Measurements from ENCODE around the gene DYNC1I1.

DNA sequence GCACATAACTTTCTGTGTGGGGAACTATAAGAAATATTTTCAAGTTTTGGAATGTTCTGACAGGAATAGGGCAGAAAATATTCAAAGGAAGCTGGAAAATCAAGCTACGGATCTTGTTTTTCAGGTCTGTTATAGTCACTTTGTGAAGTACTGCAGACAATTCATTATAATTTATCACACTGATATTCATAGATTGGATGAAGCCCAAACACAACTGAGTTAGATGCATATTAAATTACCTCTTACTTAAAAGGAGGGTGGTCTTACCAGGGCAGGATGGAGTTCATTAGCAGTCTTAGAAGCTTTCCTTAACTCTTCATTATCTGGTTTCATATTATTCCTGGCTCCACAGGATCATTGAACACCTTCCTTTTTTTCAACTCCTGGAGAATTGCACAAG is 242.3 kb downstream of the DYNC1I1 start:
- TF ChIP-seq YY1 (IDR thresholded peaks at IDR 0.05; ENCODE audit: insufficient read depth, insufficient read length) (no peak), ZNF274 (IDR thresholded peaks at IDR 0.05; ENCODE audit: low read depth, low read length) (no peak), SUZ12 (IDR thresholded peaks at IDR 0.05; ENCODE audit: extremely low read depth, insufficient read depth, insufficient read length) (no peak)
